ENCODE data around the gene USP6NL.

Gene USP6NL

DNA sequence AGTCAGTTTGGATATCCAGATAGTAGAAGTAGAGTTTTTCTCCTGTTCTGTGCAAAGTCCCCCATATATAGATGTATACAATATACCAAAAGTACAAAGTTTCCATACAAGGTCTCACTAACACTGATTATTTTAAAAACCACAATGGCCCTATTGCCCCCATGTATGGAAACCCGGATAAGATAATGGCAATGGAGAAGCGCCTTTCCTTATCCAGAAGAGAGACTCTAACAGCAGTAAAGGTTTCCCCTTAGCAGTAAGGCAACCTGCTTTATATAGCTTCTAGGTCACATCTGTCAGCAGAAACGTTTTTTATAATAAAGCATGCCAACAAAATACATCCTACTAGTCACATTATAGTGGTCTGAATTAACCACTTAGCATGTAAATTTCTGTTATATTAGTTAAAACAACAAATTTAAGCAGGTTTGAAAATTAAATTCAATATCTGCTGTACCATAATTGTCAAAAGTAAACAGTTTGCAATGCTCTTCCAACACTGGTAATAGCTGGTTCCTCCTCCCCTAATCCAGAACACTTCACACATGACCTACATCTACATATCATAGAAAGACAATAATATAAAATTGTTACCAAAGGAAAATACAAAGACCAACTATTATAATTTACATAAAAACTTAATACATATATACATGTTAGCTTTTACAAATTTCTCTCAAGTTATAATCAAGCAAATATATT, 22.4 kb downstream of the USP6NL start:
- DNase-seq = no peak

DNA sequence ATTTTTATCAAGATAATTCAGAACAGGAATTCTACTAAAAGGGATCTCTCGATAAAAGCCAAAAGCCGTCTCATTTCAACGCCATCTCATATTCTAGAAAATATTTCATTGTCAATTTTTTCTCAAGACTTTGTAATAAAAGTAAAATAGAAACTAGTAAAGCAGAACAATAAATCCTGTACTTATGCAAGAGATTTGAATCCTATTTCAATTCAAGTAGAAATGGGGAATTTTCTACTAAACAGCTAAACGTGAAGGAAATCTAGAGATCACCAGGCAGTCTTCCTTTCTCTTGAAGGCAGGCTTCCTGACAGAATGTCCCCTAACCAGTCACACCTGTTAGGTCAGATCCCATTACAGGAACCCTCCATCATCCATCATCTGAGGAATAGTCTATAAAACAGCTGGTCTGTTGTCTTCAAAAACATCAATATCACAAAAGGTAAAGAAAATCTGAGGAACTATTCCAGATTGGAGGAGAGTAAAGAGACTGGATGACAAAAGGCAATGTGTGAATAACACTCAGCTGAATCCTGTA, 23.7 kb downstream of the USP6NL start:
- peak in 2 of 3 donors; percentile 53 for DNase-seq

DNA sequence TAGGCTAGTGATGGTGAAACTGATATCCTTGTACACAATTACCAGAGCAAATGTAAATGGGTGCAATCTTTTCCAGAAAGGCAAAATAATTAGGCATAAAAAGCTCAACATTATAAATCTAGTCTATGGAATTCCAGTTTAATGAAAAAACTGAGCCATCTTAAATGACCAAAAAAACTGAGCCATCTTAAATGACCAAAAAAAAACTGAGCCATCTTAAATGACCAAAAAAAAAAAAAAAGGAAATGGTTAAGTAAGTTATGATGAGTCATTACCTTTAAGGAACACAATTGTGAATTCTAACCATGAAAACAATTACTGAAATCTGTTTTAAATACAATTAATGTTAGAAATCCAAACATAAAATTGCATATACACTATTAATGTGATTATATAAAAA, 25.3 kb downstream of the USP6NL start:
- peak; percentile 16 to 76 (median 75) for DNase-seq

DNA sequence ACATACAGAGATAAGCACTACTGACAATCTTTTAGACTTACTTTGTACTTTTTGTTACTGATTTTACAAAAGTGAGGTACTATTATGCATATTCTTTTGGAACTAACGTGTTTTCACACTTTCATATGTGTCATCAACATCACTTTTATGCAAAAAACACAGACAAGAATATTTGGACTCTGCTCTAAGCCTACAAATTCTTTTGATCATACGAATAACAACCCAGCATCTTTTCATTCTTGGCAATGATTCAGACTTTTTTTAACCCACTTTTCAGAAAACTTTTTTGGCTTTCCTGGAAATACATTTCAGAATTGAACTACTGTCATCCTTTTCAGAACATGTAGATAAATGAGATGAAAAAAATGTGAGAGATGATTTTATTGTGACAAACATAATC, 30.2 kb downstream of the USP6NL start:
- no peak for DNase-seq

DNA sequence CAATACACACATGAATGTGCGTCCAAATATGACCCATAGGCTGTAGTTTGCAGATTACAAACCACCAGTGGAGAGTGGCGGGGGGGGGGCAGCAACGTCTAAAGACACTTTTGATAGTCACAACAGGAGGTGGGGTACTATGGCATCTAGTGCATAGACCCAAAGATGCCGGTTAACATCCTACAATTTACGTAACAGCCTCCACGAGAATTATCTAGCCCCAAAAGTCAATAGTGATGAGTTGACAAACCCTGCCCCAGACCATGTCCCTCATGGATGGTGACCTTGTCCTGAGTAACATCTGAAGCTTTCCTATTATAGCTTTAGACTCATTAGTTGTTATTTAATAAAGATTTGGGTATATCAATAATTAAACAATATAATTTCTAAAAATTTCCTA, 31.6 kb downstream of the USP6NL start:
- no peak for DNase-seq

DNA sequence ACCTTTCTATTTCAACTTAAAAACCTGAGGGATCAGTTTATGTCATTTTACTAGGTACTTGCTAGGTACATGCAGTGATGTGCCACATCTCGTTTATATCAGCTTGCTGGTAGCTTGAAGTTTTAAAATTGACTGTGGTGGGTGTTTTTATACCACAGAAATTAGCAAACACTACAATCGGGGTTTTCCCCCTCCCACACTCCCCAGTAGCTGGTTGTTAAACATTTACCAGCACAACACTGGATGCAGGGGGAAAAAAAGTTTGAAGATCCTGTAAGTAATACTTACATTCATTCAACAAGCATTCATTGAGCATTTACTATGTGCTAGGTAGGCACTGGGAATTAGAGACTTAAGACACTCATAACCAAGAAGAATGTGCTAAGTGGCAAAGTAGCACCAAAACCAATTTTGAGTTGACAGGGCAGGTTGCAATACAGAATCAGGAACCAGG, 32.6 kb downstream of the USP6NL start:
- peak; percentile 69 to 75 (median 71) for DNase-seq

DNA sequence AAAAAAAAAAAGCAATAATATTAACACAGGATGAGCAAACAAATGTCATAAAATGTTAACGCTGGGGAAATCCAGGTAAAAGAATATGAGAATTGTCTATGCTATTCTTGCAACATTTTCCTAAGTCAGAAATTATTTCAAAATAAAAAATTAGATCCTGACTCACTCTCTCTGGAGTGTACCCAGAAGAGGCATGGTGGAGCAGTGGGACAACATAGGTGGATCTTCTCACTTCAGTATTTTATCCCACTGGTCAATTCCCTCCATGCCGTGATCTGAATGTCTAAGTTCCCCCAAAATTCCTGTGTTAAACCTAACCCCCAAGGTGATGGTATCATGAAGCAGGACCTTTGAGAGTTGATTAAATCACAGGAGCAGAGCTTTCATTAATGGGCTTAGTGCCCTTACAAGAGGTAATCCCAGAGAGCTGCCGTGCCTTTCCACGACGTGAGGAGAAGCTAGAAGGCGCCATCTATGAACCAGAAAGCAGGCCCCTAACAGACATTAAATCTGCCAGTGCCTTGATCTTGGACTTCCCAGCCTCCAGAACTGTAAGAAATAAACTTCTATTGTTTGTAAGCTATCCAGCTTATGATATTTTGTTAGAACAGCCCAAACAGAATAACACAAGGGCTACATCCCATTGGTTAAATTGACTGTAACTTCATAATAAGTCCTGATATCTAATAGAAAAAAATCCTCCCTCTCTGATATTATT, 35.2 kb downstream of the USP6NL start:
- DNase-seq = peak in 1 of 3 donors; percentile 35

DNA sequence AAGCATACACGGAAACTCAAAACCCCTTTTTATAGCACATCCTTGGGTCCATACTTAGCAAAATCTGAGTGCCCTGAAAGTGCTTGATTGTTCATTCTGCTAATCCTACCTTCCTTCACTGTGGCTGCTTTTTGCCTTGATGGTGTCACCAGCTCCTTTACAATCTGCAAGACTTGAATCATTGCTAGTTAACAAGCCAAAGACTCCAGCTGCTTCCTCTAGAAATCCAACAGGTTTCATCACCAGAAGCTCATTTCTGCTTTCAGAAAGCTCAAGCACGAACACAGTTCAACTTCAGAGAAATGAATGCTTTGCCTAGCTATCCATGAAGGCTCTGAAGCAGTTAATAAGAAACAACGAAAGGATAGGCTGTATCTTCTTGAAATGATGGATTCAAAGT, 38.0 kb downstream of the USP6NL start:
- peak; percentile 76 to 88 (median 88) for DNase-seq

DNA sequence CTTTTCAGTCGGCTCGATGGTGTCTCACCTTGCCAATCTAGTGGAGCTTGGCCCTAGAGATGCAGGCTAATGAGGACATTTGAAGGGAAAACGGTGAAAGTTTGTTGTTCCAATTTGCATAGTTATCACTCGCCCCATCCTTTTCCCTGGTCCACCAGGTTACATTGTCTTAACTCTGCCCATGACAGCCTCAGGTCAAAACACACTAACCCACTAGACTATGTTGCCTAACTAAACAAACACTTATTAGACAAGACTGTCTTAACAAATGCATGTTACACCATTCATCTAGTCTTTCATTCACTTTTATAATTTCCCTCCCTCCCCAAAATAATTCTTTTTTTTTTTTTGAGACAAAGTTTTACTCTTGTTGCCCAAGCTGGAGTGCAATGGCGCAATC, 40.7 kb downstream of the USP6NL start:
- no peak for DNase-seq

DNA sequence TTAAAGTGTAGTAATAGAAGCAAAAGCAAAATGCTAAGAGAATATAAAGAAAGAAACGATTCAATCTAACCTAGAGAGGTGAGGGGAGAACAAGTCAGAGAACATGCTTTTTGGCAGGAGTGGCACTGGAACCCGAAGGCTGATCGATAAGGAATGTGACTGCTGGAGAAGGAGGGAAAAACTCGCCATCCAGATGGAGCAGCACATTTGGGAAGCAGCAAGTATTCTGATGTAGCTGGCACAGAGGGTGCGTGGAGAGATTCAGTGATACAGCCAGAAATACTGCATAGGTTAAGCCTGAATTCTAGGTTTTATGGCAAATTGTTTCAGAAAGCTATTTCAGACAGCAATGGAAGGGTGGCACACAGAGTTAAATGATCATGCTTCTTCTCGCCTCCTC, 42.0 kb downstream of the USP6NL start:
- no peak for DNase-seq

DNA sequence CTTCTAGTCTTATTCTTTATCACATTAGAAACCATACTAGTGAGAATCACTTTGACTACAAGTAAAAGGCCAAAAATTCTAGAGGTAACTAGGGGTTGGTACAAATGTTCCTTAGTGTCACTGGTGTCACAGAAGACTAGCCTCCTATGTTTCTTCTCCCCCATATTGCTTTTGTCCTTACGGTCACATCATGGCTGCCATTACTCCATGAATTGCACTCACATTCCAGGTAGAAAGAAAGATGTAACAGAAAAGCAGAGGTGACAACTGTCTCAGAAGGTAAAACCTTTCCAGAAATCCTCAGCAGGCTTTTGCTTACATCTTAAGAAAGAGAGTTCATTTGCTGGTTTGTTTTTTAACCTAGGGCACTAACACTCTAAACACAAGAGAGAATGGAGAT, 42.9 kb downstream of the USP6NL start:
- DNase-seq = no peak

DNA sequence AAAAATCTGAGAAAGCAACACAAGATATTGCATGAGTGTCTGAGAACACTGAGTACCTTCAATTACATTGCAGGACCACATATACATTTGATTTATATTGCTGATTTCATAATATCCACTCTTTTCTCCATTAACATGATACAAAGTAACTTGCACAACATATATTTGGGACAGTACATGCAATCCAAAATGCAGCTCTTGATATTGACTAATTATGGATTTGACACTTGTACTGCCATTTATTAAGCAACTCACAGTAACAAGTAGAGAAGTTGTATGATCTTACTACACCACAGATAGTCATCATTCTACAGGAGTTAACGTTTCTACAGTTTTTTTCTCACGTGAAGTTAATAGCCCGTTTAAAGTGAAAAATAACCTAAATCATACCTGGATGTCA, 46.7 kb downstream of the USP6NL start:
- no peak for DNase-seq

DNA sequence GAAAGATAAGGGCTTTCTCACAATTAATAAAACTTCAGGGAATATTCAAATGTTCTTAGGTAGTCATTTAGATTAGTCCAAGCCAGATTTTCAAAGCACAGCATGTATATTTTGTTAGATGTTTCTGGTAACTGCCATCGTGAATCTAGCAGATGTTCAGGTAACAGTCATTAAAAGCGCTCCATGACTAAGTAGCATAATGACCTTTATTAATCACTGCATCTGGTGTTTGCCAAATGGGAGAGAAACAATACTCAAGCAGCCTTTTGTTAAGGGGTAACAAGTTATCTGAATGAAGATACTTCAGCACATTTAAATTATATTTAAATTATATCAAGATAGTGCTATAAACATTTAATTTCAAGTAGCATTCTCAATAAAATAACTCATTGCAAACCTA, 47.5 kb downstream of the USP6NL start:
- DNase-seq = no peak

DNA sequence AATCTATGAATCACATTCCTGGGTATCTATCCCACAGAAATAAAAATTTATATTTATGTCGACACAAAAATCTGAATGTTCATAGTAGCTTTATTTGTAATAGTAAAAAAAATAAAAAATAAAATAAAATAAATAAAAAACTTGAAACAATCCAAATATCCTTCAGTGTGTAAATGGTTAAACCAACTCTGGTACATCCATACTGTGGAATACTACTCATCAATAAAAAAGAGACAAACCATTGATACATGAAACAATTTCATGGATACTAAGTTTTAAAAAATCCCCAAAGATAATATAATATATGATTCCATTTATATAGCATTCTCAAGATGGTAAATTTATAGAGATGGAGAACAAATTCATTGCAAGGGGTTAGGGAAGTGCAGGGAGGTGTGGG, 48.6 kb downstream of the USP6NL start:
- DNase-seq = no peak

DNA sequence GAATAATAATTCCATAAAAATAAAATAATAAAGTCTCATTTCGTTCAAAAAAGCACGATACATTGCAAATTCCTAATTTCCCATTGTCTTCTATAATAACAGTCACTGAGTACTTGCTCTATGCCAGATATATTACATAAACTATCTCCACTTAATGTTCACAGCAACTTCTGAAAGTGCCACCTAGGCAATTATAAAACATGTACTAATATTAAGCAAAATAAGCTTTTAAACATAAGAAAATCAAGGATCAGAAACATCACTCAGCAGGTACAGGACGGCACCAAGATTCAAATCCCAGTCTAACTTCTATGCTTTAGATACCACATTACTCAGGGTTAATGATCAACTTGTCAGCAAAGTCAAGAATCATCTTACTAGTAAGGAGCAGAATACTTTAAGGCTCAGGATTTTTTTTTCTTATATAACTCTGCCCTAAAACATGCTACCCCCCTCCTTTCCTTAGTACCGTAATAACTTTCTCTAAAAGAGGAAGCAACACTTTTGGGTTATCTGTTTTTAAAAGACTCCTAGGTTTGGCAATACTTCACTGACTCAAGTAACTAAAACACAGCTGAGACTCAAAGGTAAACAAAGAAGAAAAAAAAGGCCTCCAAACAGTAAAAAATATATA, 51.3 kb downstream of the USP6NL start:
- peak; percentile 52 to 76 (median 75) for DNase-seq

DNA sequence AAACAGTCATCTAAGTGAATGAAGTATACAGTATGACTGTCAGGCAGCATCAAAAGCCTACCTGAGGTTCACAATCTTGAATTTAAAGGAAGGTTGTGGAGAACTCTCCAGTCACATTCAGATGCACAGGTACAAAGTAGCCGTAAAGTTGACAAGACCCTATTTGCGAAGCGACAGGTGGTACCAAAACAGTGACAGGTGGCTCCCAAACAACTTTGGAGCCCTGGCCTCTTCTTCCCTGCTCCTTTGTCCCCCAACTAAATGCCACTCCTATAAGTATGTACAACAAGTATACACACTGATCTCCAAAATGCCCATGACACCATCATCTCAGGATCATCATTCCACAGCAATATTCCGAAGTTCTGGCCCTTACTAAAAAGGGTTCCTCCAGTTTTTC, 53.5 kb downstream of the USP6NL start:
- no peak for DNase-seq

DNA sequence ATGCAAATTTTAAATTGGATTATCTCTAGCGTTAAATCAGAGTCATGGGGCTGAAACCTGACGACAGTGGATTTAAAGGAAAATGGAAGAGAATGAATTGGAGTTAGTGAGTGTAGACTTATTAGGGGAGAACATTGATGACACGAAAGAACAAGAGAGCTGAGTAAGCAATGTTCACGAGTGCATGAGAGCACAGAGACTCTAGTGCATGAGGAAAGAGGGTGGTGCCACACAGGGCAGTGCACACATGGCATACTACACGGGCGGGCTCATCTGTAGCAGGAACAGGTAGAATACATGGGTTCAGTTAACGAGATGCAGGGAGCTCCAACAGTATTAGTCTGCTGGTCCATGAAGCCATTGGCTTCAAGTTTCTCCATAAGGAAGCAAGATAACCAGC, 53.9 kb downstream of the USP6NL start:
- DNase-seq = no peak

DNA sequence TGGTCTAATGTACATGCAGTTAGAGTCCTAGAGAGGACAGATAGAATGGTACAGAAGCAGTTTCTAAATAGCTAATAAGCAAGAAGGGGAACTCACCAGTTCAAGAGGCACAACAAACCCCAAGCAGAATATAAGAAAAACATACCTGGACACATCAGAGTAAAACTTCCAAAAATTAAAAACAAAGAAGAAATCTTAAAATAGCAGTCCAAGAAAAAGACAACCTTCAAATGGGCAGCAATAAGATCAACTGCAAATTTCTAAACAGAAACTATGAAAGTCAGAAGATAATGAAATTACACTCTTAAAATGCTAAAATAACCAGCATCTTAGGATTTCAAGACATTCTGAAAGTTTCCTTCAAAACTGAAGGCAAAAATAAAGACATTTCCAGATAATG, 55.9 kb downstream of the USP6NL start:
- DNase-seq = no peak

DNA sequence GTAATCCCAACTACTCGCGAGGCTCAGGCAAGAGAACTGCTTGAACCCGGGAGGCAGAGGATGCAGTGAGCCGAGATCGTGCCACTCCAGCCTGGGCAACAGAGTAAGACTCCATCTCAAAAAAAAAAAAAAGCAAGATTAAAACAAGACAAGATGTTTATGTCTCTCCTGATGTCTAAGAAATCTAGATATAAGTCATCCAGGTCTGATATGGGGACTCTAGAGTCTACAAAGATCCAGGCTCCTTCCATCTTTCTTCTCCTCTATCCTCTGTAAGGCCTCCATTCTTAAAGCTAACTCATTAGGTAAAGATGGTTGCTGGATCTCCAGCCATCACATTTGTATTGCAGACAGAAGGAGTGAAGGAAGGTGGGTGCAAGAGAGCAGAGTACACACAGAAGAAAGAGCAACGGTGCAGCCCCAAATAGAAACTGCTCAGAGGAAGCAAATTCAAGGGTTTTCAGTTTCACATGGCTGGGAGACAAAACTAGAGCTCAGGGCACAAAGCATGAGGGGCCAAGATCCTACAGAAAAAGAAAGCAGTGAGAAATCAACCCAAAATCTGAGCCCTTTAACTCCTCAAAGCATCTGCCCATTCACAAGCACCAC, 57.6 kb downstream of the USP6NL start:
- DNase-seq = peak in 2 of 3 donors; percentile 35 to 46

DNA sequence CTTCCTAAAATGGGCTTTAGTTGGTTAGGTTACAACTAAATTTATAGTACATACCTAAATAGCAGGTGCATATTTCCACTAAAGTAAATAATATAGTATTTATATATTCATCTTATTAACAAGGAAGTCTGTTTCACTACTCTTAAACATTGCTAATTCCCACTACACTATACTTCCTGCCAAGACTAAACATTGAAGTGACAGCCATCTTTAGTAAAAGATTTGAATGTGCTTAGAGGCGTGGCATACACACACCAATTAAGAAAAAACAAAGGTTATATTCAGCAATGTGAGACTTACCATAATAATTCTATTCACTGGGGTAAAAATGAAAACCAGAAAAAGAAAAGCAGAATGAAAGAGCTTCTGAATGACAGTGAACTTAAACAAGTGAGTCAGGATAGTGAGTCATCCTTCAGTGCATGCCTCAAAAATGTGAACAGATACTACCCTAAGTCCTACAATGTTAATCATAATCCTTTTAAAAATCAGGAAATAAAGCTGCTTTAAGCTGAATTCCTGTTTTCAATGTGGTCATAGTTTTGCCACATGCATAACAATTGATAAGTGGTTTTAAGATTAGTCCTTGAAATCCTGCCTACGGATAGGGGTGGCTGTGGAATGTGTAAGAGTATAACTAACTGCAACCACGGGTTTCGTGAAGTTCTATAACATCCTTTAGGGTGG, 59.4 kb downstream of the USP6NL start:
- DNase-seq = peak; percentile 71 to 95 (median 93)

DNA sequence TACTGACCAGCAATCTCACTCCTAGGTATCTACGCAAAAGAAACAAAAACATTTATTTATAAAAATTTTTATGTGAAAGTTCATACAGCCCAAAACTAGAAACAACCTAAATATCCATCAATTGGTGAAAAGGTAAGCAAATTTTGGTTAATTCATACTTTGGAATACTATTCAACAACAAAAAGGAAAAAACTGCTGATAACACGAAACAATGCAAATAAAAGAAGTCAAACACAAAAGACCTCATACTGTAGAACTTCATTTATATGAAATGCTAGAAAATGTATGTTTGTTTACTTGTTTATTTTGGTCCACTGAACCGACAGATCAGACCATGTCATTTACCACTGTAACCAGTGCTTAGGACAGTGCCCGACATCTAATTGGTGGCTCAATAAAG, 60.3 kb downstream of the USP6NL start:
- no peak for DNase-seq

DNA sequence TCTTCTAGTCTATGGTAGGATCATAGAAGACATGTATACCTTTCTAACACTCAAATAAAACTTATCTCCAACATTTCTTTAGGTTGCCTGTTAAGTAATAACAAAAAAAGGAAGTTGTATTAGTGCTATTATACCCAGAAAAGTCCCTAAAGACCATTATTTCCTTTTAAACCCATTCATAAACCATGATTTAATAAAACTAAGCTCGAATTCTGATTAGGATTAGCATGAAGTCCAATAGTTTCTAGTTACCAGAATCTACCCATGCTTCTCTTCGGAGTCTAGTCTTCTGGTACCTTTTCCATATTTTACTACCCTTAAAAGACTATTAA, 62.7 kb downstream of the USP6NL start:
- DNase-seq = peak in 2 of 3 donors; percentile 65 to 71
